ENCODE data around the gene PBLD. TPM values are rescaled to one million over a fixed set of nuclear protein-coding genes. Genes with fewer than 3 reads are reported as not detected.
A peak's percentile ranks its signal among the peaks of the same experiment; 100 is the strongest.

The PBLD gene
- polyA plus RNA-seq, 2 of the 4 experiments (the other 2 are of a cell fraction), result 1.8 to 4.2 TPM

DNA sequence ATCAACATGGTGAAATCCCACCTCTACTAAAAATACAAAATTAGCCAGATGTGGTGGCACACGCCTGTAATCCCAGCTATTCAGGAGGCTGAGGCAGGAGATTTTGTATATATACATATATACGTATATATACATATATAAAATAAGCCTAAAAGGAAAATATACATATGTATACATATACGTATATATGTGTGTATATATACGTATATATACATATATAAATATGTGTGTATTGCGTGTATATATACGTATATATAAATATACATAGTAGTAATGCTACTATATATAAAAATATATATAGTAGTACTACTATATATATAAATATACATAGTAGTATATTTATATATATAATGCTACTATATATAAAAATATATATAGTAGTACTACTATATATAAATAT lies 26.5 kb upstream of the PBLD start (continued):
- TF ChIP-seq ZNF302 (CRISPR knock-in tag; IDR thresholded peaks at IDR 0.05), result no peak

DNA sequence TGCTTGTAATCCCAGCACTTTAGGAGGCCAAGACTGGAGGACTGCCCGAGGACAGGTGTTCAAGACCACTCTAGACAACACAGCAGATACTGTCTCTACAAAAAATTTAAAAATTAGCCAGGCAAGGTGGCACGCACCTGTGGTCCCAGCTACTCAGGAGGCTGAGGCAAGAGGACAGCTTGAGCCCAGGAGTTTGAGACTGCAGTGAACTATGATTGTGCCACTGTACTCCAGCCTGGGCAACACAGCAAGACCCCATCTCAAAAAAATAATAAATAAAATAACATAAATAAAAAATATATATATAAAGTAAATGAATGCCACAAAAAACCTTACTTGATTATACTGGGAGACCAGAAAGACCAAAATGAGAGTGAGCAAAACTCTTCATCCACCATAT lies 20.8 kb upstream of the PBLD start:
- Histone ChIP-seq H3K4me1 (no peaks in the 10 kb centered on the region), H3K4me3 (no peak overlapping the region), H3K27ac (no peak overlapping the region), H3K9me3 (no peaks in the 10 kb centered on the region), H3K4me2 (no peak overlapping the region)
- 100% methylated on average over 2 of the region's 2 CpGs for WGBS (ENCODE audit: missing lambda C conversion rate)
- FAIRE-seq (no peak), DNase-seq (ENCODE audit: low read depth in 1 of 2, low spot score in 1 of 2) (no peak), ATAC-seq (no peak)
- ChIA-PET CTCF (interaction anchor here (1.8 kb wide), 1 partner anchor 8 kb away, joined by 5 read pairs; no protein-coding TSS in a partner anchor), POLR2A (no interaction called here)
- TF ChIP-seq FOSB (CRISPR knock-in tag; IDR thresholded peaks at IDR 0.05) (no peak), RNF2 (IDR thresholded peaks at IDR 0.05; ENCODE audit: borderline replicate concordance, low read depth) (no peak), POLR2A (IDR thresholded peaks at IDR 0.05; ENCODE audit: low read length) (no peak), KDM1A (IDR thresholded peaks at IDR 0.05; ENCODE audit: low read depth) (no peak), JUN (IDR thresholded peaks at IDR 0.05) (no peak), ESRRA (IDR thresholded peaks at IDR 0.05; ENCODE audit: borderline replicate concordance, low read length) (no peak), ZC3H11A (IDR thresholded peaks at IDR 0.05) (no peak), RARB (CRISPR knock-in tag; IDR thresholded peaks at IDR 0.05) (no peak)
- TF ChIP-seq, protein P1, sequence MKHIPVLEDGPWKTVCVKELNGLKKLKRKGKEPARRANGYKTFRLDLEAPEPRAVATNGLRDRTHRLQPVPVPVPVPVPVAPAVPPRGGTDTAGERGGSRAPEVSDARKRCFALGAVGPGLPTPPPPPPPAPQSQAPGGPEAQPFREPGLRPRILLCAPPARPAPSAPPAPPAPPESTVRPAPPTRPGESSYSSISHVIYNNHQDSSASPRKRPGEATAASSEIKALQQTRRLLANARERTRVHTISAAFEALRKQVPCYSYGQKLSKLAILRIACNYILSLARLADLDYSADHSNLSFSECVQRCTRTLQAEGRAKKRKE (CRISPR knock-in tag; IDR thresholded peaks at IDR 0.05; ENCODE audit: low read depth), result no peak
- TF ChIP-seq, protein P2, sequence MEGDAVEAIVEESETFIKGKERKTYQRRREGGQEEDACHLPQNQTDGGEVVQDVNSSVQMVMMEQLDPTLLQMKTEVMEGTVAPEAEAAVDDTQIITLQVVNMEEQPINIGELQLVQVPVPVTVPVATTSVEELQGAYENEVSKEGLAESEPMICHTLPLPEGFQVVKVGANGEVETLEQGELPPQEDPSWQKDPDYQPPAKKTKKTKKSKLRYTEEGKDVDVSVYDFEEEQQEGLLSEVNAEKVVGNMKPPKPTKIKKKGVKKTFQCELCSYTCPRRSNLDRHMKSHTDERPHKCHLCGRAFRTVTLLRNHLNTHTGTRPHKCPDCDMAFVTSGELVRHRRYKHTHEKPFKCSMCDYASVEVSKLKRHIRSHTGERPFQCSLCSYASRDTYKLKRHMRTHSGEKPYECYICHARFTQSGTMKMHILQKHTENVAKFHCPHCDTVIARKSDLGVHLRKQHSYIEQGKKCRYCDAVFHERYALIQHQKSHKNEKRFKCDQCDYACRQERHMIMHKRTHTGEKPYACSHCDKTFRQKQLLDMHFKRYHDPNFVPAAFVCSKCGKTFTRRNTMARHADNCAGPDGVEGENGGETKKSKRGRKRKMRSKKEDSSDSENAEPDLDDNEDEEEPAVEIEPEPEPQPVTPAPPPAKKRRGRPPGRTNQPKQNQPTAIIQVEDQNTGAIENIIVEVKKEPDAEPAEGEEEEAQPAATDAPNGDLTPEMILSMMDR (IDR thresholded peaks at IDR 0.05), result no peak
- TF ChIP-seq, protein P3, sequence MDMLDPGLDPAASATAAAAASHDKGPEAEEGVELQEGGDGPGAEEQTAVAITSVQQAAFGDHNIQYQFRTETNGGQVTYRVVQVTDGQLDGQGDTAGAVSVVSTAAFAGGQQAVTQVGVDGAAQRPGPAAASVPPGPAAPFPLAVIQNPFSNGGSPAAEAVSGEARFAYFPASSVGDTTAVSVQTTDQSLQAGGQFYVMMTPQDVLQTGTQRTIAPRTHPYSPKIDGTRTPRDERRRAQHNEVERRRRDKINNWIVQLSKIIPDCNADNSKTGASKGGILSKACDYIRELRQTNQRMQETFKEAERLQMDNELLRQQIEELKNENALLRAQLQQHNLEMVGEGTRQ (IDR thresholded peaks at IDR 0.05), result no peak

DNA sequence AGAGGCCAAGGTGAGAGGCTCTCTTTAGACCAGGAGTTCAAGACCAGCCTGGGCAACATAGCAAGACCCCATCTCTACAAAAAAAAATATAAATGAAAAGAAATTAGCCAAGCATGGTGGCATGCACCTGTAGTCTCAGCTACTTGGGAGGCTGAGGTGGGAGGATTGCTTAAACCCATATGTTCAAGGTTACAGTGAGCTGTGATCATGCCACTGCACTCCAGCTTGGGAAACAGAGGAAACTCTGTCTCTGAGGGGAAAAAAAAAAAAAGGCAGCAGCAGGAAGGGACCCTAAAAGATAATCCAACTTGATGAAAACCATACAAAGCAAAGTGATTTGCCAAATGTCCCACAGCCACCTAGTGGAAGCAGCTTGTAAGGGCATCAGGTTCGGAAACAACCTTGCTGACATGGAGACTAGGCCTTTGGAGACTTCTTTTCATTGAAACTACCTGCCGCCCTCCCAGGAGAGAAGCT lies 15.6 kb upstream of the PBLD start:
- H3K9me3 ChIP-seq, result no peaks in the 10 kb centered on the region
- CTCF ChIA-PET, result interaction anchor here (0.6 to 2.1 kb wide), 16 partner anchors 8 to 495 kb away, joined by 3 to 12 read pairs (median 3); partner anchors contain the start of gene PBLD
- no peak overlapping the region for H3K4me3 ChIP-seq
- ATAC-seq (peak; percentile 79 to 86), FAIRE-seq (no peak), DNase-seq (ENCODE audit: low read depth in 1 of 2, low spot score in 1 of 2) (peak; percentile 44 to 75)
- no peak overlapping the region for H3K27ac ChIP-seq
- POLR2A ChIA-PET, result interaction anchor here (0.7 to 2.0 kb wide), 6 partner anchors 16 to 991 kb away, joined by 3 to 11 read pairs (median 4); partner anchors contain the start of genes HNRNPH3, PBLD and RUFY2
- H3K4me1 ChIP-seq, result 0 out of 3 replicates have a peak, but pooled peaks cover under 1% of the 10 kb centered on the region
- TF ChIP-seq EHMT2 (IDR thresholded peaks at IDR 0.05; ENCODE audit: low read depth), result no peak
- TF ChIP-seq, protein P2 (IDR thresholded peaks at IDR 0.05), result peak; percentile 56
- no peak for TF ChIP-seq KDM5A (IDR thresholded peaks at IDR 0.05)
- no peak for TF ChIP-seq RFX5 (IDR thresholded peaks at IDR 0.05)
- no peak for TF ChIP-seq ZSCAN20 (CRISPR knock-in tag; IDR thresholded peaks at IDR 0.05)
- no peak for TF ChIP-seq GATA3 (IDR thresholded peaks at IDR 0.05; ENCODE audit: borderline replicate concordance)
- TF ChIP-seq, protein P4, sequence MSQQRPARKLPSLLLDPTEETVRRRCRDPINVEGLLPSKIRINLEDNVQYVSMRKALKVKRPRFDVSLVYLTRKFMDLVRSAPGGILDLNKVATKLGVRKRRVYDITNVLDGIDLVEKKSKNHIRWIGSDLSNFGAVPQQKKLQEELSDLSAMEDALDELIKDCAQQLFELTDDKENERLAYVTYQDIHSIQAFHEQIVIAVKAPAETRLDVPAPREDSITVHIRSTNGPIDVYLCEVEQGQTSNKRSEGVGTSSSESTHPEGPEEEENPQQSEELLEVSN (IDR thresholded peaks at IDR 0.05; ENCODE audit: borderline replicate concordance, low read depth), result no peak
- no peak for TF ChIP-seq MYC (IDR thresholded peaks at IDR 0.05; ENCODE audit: borderline replicate concordance, low read length)
- no peak for TF ChIP-seq NR3C1 (IDR thresholded peaks at IDR 0.05)
- TF ChIP-seq RNF2 (IDR thresholded peaks at IDR 0.05; ENCODE audit: borderline replicate concordance, low read depth), result no peak
- no peak for TF ChIP-seq CHD2 (IDR thresholded peaks at IDR 0.05; ENCODE audit: low read length, partially characterized antibody)
- peak; percentile 42 to 57; a peak in 3 of 5 replicates for TF ChIP-seq RAD21 (conservative IDR thresholded peaks at IDR 0.05 in 1 of 2, IDR thresholded peaks at IDR 0.05 in 1 of 2)
- no peak; the same call in 1 of the 2 replicates for TF ChIP-seq FOSB (CRISPR knock-in tag; IDR thresholded peaks at IDR 0.05)
- TF ChIP-seq MAFK (IDR thresholded peaks at IDR 0.05; ENCODE audit: partially characterized antibody), result no peak
- TF ChIP-seq SMC3 (IDR thresholded peaks at IDR 0.05), result peak; percentile 29; the same call in 1 of the 3 replicates
- no peak for TF ChIP-seq HOXB5 (CRISPR knock-in tag; IDR thresholded peaks at IDR 0.05)
- TF ChIP-seq, protein P5, sequence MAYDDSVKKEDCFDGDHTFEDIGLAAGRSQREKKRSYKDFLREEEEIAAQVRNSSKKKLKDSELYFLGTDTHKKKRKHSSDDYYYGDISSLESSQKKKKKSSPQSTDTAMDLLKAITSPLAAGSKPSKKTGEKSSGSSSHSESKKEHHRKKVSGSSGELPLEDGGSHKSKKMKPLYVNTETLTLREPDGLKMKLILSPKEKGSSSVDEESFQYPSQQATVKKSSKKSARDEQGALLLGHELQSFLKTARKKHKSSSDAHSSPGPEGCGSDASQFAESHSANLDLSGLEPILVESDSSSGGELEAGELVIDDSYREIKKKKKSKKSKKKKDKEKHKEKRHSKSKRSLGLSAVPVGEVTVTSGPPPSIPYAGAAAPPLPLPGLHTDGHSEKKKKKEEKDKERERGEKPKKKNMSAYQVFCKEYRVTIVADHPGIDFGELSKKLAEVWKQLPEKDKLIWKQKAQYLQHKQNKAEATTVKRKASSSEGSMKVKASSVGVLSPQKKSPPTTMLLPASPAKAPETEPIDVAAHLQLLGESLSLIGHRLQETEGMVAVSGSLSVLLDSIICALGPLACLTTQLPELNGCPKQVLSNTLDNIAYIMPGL (CRISPR knock-in tag; IDR thresholded peaks at IDR 0.05; ENCODE audit: borderline replicate concordance), result no peak
- H3K4me2 ChIP-seq, result no peak overlapping the region
- WGBS (ENCODE audit: missing lambda C conversion rate), result 46% methylated on average over 2 of the region's 2 CpGs

Data from A549 (cell line).